Hepatic stellate cell (primary cell): Measurements from ENCODE around the gene GSDME.
A peak's percentile ranks its signal among the peaks of the same experiment; 100 is the strongest.
"Not testable (repeated sequence)": the region's sequence is repeated elsewhere in the genome, so short reads cannot be mapped to it uniquely, and the experiment has no call there.

Source experiments
- DNase-seq: peaks from one replicate; pipeline ENCODE4 v3.0.0; 2011; ENCODE audit warnings: low spot score

Gene GSDME

GRCh38 chr7:24741679-24742505 lies 15.4 kb downstream of the GSDME start:
- peak; percentile 96 for DNase-seq

GRCh38 chr7:24740871-24741270 lies 16.4 kb downstream of the GSDME start:
- DNase-seq = no peak

GRCh38 chr7:24739306-24739705 lies 18.0 kb downstream of the GSDME start:
- DNase-seq = no peak

- no peak for DNase-seq
Observed at GRCh38 chr7:24738577-24738976, 18.7 kb downstream of the GSDME start.

- DNase-seq = no peak
Observed at GRCh38 chr7:24737281-24737680, 20.0 kb downstream of the GSDME start.

- DNase-seq = not testable (repeated sequence)
Observed at GRCh38 chr7:24735594-24735993, 21.7 kb downstream of the GSDME start.

DNA sequence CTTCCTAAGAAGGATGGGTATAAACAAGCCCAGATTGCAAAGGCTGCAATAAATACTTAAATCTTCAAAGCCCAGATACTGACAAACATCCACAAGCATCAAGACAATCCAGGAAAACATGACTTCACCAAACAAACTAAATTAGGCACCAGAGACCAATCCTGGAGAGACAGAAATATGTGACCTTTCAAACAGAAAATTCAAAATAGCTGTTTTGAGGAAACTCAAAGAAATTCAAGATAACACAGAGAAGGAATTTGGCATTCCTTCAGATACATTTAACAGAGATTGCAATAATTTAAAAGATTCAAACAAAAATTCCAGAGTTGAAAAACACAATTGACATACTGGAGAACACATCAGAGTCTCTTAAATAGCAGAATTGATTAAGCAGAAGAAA lies 23.0 kb downstream of the GSDME start:
- DNase-seq = no peak

DNA sequence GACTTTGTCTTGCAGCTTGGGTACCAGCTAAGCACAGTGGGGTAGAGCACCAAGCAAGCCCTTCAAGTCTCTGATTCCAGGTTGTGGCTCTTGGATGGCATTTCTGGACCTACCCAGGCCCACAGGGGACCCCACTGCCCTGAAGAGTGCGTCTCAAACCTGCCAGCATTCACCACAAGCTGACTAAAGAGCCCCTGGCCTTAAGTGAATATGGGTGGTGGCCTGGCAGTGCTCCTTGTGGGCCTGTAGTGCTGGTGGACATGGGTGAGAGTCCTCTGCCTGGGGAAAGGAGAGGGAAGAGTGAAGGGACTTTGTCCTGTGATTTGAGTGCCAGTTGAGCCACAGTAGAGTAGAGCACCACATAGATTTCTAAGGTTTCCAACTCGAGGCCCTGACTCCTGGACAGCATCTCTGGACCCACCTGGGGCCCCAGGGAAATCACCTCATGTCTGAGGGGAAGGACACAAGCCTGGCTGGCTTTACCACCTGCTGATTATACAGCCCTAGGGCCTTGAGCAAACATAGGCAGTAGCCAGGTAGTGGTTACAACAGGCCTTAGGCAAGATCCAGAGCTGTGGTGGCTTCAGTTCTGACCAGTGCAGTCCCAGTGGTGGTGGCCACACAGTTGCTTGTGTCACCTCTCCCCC lies 23.7 kb downstream of the GSDME start:
- no peak for DNase-seq

- no peak for DNase-seq
Observed at GRCh38 chr7:24732646-24733413, 24.4 kb downstream of the GSDME start.

- DNase-seq = no peak
Observed at GRCh38 chr7:24731313-24731712, 26.0 kb downstream of the GSDME start.

GRCh38 chr7:24730018-24730369 lies 27.3 kb downstream of the GSDME start:
- no peak for DNase-seq

- no peak for DNase-seq
Observed at GRCh38 chr7:24729365-24730017, 27.8 kb downstream of the GSDME start.

GRCh38 chr7:24728503-24729364 lies 28.5 kb downstream of the GSDME start:
- no peak for DNase-seq

DNA sequence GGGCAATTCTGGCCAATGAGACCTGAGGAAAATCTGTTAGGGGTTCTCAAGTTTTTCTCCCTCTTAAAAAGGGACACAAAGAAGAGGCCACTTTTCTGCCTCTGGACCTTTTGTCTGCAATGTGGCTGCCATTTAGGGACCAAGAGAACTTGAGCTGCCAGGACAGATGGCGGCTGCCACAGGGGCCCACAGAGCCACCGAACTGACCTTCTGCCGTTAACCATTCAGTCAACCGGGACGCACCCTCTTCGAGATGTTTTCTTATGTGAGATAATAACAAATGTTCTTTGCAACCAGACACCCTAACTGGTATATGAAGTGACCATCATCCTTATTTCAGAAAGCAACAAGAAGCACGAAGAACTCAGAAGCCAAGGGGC lies 29.2 kb downstream of the GSDME start:
- DNase-seq = no peak

- DNase-seq = no peak
Observed at GRCh38 chr7:24727154-24728120, 29.8 kb downstream of the GSDME start.

GRCh38 chr7:24725554-24726241 lies 31.6 kb downstream of the GSDME start:
- DNase-seq = no peak

DNA sequence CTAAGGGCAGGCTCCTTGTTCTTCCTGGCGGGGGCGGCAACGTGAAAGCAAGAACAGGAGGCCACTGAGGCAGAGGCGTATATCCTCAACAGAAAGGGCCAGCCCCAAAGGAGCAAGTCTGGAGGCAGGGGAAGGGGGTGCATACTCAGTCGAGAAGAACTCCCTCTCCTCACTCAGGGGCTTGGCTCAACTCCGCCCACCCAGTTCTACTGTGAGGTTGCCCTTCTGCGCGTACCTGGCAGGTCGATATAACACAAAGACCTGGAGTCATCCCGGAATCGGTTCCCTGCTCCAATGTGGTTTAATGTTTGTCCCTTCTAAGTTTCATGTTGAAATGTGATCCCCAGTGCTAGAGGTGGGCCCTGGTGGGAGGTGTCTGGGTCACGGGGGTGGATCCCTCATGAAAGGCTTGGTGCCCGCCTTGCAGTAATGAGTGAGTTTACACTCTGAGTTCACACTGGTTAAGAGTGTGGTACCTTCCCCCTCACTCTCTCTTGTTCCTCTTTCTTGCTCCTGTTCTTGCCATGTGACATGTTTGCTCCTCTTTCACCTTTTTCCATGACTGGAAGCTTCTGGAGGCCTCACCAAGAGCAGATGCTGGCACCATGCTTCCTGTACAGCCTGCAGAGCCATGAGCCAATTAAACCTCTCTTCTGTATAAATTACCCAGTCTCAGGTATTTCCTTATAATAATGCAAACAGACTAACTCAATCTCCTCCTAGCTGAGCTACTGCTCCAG lies 32.6 kb downstream of the GSDME start:
- DNase-seq = no peak

DNA sequence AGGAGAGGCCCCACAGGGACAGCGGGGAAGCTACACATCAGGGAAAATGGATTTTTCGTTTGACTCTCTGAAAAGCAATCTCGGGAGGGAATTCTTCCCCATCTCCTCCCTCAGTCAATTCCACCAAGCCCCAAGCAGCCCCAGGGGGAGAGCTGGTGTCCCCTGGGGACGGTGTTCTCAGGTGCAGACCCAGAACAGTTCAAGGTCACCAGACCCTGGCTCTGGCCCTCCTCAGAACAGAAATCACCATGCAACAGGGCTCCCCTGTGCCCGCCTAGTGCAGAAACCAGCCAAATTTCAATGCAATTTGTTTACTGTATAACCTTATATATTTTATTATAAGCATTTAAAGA lies 34.1 kb downstream of the GSDME start:
- no peak for DNase-seq
